GM23338 (cell line): ENCODE results near the gene LST1. TPM values are rescaled to one million over a fixed set of nuclear protein-coding genes. Genes with fewer than 3 reads are reported as not detected.

ENCODE experiments used
- ATAC-seq: fragments of 200-7000 bp; cut with Tn5 transposase; 3 replicates; pipeline ENCODE4 v1.9.1; 2020
- DNase-seq: peaks from one replicate; pipeline ENCODE4 v3.0.0-alpha.2; 2015; ENCODE audit warnings: low spot score
- H2AFZ ChIP-seq: fragments of 200-600 bp; sonication (generic); 2 replicates; pipeline ENCODE4 v1.8.0; 2016; ENCODE audit warnings: antibody characterized with exemption, mild to moderate bottlenecking, moderate library complexity
- H3F3A ChIP-seq: fragments of 200-600 bp; sonication (generic); replicated peaks from 2 replicates; pipeline ENCODE4 v1.8.0; 2017; ENCODE audit warnings: antibody characterized with exemption, mixed run types, low read depth
- H3K27ac ChIP-seq: fragments of 200-600 bp; sonication (generic); 2 replicates; pipeline ENCODE4 v1.6.1; 2016; ENCODE audit warnings: low read depth
- H3K27me3 ChIP-seq: fragments of 200-600 bp; sonication (generic); 2 replicates; pipeline ENCODE4 v1.8.0; 2016; ENCODE audit warnings: mild to moderate bottlenecking, mixed run types, moderate library complexity; ENCODE audit not compliant: insufficient read depth
- H3K36me3 ChIP-seq: fragments of 200-600 bp; sonication (generic); 2 replicates; pipeline ENCODE4 v1.8.0; 2016; ENCODE audit warnings: mild to moderate bottlenecking; ENCODE audit not compliant: insufficient read depth
- H3K4me1 ChIP-seq: fragments of 200-600 bp; sonication (generic); 2 replicates; pipeline ENCODE4 v1.8.0; 2016; ENCODE audit warnings: mild to moderate bottlenecking, moderate library complexity; ENCODE audit not compliant: insufficient read depth
- H3K4me2 ChIP-seq: fragments of 200-600 bp; sonication (generic); 2 replicates; pipeline ENCODE4 v1.7.1; 2017; ENCODE audit warnings: mixed run types
- H3K4me3 ChIP-seq: fragments of 200-600 bp; sonication (generic); 2 replicates; pipeline ENCODE4 v1.6.1; 2016; ENCODE audit warnings: mixed run types
- H3K79me2 ChIP-seq: fragments of 200-600 bp; sonication (generic); replicated peaks from 2 replicates; pipeline ENCODE4 v1.8.0; 2017; ENCODE audit warnings: mild to moderate bottlenecking; ENCODE audit not compliant: insufficient read depth
- H3K9me2 ChIP-seq: fragments of 200-600 bp; sonication (generic); 2 replicates; pipeline ENCODE4 v1.8.0; 2017; ENCODE audit not compliant: insufficient read depth
- H4K20me1 ChIP-seq: fragments of 200-600 bp; sonication (generic); replicated peaks from 2 replicates; pipeline ENCODE4 v1.8.0; 2017; ENCODE audit warnings: mild to moderate bottlenecking; ENCODE audit not compliant: insufficient read depth
- H3K27ac Mint-ChIP-seq: 2 replicates; pipeline ENCODE4 v1.8.0; 2020; ENCODE audit warnings: inconsistent platforms, mild to moderate bottlenecking, moderate library complexity, mixed read lengths
- H3K27me3 Mint-ChIP-seq: 3 replicates; pipeline ENCODE4 v1.8.0; 2022; ENCODE audit warnings: low read depth, mild to moderate bottlenecking, moderate library complexity, mixed read lengths, inconsistent platforms; ENCODE audit not compliant: insufficient read depth, poor library complexity
- H3K36me3 Mint-ChIP-seq: 3 replicates; pipeline ENCODE4 v1.8.0; 2021; ENCODE audit warnings: low read depth, mild to moderate bottlenecking, inconsistent platforms, moderate library complexity, mixed read lengths
- H3K4me1 Mint-ChIP-seq: 3 replicates; pipeline ENCODE4 v1.8.0; 2020; ENCODE audit warnings: mild to moderate bottlenecking, inconsistent platforms, mixed read lengths
- H3K4me3 Mint-ChIP-seq: 3 replicates; pipeline ENCODE4 v1.8.0; 2021; ENCODE audit warnings: moderate library complexity, mild to moderate bottlenecking, inconsistent platforms, mixed read lengths
- H3K9me3 Mint-ChIP-seq: 3 replicates; pipeline ENCODE4 v1.8.0; 2020; ENCODE audit warnings: moderate library complexity, mild to moderate bottlenecking, inconsistent platforms, mixed read lengths
- EZH2 ChIP-seq: fragments of 200-600 bp; sonication (generic); IDR thresholded peaks from one replicate; pipeline ENCODE4 v1.8.0; 2017; ENCODE audit warnings: antibody characterized with exemption, mild to moderate bottlenecking, low read depth; ENCODE audit not compliant: unreplicated experiment
- EZH2phosphoT487 ChIP-seq: fragments of 200-600 bp; sonication (generic); IDR thresholded peaks from one replicate; pipeline ENCODE4 v1.8.1; 2018; ENCODE audit warnings: antibody characterized with exemption; ENCODE audit not compliant: unreplicated experiment
- POLR2AphosphoS5 ChIP-seq: IDR thresholded peaks from 2 replicates; pipeline ENCODE4 v1.6.1; 2016; ENCODE audit warnings: antibody characterized with exemption, low read depth
- STAT1 ChIP-seq: IDR thresholded peaks from one replicate; pipeline ENCODE4 v1.6.1; 2016; ENCODE audit warnings: antibody characterized with exemption; ENCODE audit not compliant: unreplicated experiment
- polyA plus RNA-seq: library from polyadenylated mRNA; unstranded; fragments of >200 nt; fragmentation: Nextera tagmentation; extraction: Ambion mirVana; gene quantifications from 2 replicates; pipeline ENCODE4 v1.2.1, GENCODE V29; 2016
- total RNA-seq: library from RNA; depleted of rRNA; stranded (reverse); fragments of >200 nt; shearing (Covaris generic); gene quantifications from 2 replicates; pipeline ENCODE4 v1.2.3, GENCODE V29; 2014
- TF ChIP-seq, protein P1 (sequence below): fragments of 250-450 bp; sonication (Bioruptor Pico); IDR thresholded peaks from 2 replicates; pipeline ENCODE4 v1.5.0; 2020; ENCODE audit warnings: mild to moderate bottlenecking, moderate library complexity
- TF ChIP-seq, protein P2 (sequence below), 2 experiments: fragments of 200-600 bp in 1 of 2; sonication (generic) in 1 of 2; conservative IDR thresholded peaks; 2 replicates each; pipeline versions ENCODE4 v1.5.1 to v1.6.1; 2016 to 2017; ENCODE audit warnings: antibody characterized with exemption in 2 of 2, low read depth in 2 of 2, mild to moderate bottlenecking in 2 of 2, moderate library complexity in 1 of 2

Gene LST1
- total and polyA plus RNA-seq, 2 experiments from 2014 or later = 0.37 TPM; not detected in 1

GRCh38 chr6:31540640-31541039 lies 45.4 kb upstream of the LST1 start:
- peak overlapping the region; percentile 99; the same call in 1 of the 2 replicates for H3K27ac ChIP-seq
- TF ChIP-seq EZH2phosphoT487 (no peak), POLR2AphosphoS5 (no peak), EZH2 (no peak), STAT1 (no peak)
- TF ChIP-seq, protein P1, sequence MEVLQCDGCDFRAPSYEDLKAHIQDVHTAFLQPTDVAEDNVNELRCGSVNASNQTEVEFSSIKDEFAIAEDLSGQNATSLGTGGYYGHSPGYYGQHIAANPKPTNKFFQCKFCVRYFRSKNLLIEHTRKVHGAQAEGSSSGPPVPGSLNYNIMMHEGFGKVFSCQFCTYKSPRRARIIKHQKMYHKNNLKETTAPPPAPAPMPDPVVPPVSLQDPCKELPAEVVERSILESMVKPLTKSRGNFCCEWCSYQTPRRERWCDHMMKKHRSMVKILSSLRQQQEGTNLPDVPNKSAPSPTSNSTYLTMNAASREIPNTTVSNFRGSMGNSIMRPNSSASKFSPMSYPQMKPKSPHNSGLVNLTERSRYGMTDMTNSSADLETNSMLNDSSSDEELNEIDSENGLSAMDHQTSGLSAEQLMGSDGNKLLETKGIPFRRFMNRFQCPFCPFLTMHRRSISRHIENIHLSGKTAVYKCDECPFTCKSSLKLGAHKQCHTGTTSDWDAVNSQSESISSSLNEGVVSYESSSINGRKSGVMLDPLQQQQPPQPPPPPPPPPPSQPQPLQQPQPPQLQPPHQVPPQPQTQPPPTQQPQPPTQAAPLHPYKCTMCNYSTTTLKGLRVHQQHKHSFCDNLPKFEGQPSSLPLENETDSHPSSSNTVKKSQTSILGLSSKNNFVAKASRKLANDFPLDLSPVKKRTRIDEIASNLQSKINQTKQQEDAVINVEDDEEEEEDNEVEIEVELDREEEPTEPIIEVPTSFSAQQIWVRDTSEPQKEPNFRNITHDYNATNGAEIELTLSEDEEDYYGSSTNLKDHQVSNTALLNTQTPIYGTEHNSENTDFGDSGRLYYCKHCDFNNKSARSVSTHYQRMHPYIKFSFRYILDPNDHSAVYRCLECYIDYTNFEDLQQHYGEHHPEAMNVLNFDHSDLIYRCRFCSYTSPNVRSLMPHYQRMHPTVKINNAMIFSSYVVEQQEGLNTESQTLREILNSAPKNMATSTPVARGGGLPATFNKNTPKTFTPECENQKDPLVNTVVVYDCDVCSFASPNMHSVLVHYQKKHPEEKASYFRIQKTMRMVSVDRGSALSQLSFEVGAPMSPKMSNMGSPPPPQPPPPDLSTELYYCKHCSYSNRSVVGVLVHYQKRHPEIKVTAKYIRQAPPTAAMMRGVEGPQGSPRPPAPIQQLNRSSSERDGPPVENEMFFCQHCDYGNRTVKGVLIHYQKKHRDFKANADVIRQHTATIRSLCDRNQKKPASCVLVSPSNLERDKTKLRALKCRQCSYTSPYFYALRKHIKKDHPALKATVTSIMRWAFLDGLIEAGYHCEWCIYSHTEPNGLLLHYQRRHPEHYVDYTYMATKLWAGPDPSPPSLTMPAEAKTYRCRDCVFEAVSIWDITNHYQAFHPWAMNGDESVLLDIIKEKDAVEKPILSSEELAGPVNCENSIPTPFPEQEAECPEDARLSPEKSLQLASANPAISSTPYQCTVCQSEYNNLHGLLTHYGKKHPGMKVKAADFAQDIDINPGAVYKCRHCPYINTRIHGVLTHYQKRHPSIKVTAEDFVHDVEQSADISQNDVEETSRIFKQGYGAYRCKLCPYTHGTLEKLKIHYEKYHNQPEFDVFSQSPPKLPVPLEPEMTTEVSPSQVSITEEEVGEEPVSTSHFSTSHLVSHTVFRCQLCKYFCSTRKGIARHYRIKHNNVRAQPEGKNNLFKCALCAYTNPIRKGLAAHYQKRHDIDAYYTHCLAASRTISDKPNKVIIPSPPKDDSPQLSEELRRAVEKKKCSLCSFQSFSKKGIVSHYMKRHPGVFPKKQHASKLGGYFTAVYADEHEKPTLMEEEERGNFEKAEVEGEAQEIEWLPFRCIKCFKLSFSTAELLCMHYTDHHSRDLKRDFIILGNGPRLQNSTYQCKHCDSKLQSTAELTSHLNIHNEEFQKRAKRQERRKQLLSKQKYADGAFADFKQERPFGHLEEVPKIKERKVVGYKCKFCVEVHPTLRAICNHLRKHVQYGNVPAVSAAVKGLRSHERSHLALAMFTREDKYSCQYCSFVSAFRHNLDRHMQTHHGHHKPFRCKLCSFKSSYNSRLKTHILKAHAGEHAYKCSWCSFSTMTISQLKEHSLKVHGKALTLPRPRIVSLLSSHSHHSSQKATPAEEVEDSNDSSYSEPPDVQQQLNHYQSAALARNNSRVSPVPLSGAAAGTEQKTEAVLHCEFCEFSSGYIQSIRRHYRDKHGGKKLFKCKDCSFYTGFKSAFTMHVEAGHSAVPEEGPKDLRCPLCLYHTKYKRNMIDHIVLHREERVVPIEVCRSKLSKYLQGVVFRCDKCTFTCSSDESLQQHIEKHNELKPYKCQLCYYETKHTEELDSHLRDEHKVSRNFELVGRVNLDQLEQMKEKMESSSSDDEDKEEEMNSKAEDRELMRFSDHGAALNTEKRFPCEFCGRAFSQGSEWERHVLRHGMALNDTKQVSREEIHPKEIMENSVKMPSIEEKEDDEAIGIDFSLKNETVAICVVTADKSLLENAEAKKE = no peak
- TF ChIP-seq, protein P2, sequence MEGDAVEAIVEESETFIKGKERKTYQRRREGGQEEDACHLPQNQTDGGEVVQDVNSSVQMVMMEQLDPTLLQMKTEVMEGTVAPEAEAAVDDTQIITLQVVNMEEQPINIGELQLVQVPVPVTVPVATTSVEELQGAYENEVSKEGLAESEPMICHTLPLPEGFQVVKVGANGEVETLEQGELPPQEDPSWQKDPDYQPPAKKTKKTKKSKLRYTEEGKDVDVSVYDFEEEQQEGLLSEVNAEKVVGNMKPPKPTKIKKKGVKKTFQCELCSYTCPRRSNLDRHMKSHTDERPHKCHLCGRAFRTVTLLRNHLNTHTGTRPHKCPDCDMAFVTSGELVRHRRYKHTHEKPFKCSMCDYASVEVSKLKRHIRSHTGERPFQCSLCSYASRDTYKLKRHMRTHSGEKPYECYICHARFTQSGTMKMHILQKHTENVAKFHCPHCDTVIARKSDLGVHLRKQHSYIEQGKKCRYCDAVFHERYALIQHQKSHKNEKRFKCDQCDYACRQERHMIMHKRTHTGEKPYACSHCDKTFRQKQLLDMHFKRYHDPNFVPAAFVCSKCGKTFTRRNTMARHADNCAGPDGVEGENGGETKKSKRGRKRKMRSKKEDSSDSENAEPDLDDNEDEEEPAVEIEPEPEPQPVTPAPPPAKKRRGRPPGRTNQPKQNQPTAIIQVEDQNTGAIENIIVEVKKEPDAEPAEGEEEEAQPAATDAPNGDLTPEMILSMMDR (conservative IDR thresholded peaks at IDR 0.05; ENCODE audit: low read depth in 2 of 2) = no peak
- ATAC-seq = no peak
- peak overlapping the region; percentile 80 for H3K4me3 ChIP-seq
- H3K9me2 ChIP-seq = no peaks in the 10 kb centered on the region
- Mint-ChIP-seq H3K4me3 (peak overlapping the region; percentile 98), H3K27me3 (peaks cover 22% of the 10 kb centered on the region), H3K27ac (peak overlapping the region; percentile 79), H3K9me3 (no peaks in the 10 kb centered on the region; the same call in 2 of the 3 replicates), H3K36me3 (peaks cover 61% of the 10 kb centered on the region), H3K4me1 (peaks cover 44% of the 10 kb centered on the region)
- H4K20me1 ChIP-seq = peaks cover 53% of the 10 kb centered on the region
- H3K4me1 ChIP-seq = peaks cover 22% of the 10 kb centered on the region
- no peak for DNase-seq
- peaks cover 48% of the 10 kb centered on the region for H3K36me3 ChIP-seq
- peaks cover 33% of the 10 kb centered on the region for H3F3A ChIP-seq
- no peak overlapping the region for H2AFZ ChIP-seq
- peak overlapping the region; percentile 94 for H3K4me2 ChIP-seq
- H3K79me2 ChIP-seq = peaks cover 68% of the 10 kb centered on the region
- no peaks in the 10 kb centered on the region for H3K27me3 ChIP-seq
